ENCODE data around the gene WDR55. TPM values are rescaled to one million over a fixed set of nuclear protein-coding genes. Genes with fewer than 3 reads are reported as not detected.

The WDR55 gene
- total and polyA plus RNA-seq, 8 donors, result 13.8 to 51.0 (median 25.0) TPM

DNA sequence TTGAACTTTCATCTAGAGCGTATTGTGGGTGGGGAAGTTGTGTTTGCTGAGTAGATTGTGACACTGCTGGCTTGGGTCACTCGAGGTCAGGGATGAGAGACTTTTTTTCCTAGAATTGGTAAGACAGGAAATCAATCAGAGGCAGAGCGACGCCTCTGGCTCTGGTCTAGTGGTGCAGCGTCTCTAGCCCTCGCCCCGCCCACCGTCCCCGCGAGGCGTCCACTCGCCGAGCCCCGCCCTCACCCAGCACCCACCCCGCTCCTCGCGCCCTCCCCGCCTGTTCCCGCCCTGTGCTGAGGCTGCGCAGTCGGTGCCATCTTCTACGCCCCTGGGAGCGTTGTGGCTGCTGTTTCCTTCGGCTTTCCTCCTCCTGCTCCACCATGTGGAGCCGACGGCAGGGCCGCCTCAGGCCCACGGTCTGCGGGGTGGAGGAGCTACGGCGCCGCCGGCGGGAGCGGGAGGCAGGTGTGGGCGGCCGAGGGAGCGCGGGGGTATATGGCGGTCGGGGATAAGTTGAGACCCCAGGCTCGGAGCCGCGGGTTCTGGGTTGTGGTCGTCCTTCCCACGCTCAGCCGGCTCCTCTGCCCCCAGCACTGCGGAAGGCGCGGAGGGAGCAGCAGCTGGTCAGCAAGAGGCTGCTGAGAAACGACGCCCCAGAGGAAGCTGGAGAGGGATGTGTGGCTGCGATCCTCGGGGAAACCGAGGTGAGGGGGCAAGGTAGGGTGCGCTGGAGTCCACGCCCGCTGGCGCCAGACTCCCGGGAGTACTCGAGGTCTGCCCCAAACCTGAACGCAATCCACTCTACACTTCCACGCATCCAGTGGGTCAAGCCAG lies 25.3 kb upstream of the WDR55 start, which contains the start of gene TMCO6:
TMCO6 (plus strand) TSS at position 304 of the 834 bp plus-strand sequence; CDS start at position 381, 77 bp downstream.
- Histone ChIP-seq H3K27me3 (no peaks in the 10 kb centered on the region), H3K36me3 (peaks cover 12 to 30% (median 30%) of the 10 kb centered on the region in 4 donors), H3K9me3 (no peaks in the 10 kb centered on the region), H3K4me3 (peak within 1 kb of the TSS; percentile 73 to 91 (median 80)), H3K4me1 (peaks cover 10 to 54% (median 36%) of the 10 kb centered on the region in 4 donors), H3K27ac (peak within 1 kb of the TSS; percentile 86 to 94 (median 93))
- intact Hi-C loops (cut with DNase I; ENCODE audit: low total_unique reads), result no loop called here
- no peak for TF ChIP-seq POLR2A (IDR thresholded peaks at IDR 0.05)
- peak; percentile 57 to 86 (median 72) for TF ChIP-seq POLR2AphosphoS5 (IDR thresholded peaks at IDR 0.05)
- no peak for TF ChIP-seq EP300 (IDR thresholded peaks at IDR 0.05)
- TF ChIP-seq, protein P1, sequence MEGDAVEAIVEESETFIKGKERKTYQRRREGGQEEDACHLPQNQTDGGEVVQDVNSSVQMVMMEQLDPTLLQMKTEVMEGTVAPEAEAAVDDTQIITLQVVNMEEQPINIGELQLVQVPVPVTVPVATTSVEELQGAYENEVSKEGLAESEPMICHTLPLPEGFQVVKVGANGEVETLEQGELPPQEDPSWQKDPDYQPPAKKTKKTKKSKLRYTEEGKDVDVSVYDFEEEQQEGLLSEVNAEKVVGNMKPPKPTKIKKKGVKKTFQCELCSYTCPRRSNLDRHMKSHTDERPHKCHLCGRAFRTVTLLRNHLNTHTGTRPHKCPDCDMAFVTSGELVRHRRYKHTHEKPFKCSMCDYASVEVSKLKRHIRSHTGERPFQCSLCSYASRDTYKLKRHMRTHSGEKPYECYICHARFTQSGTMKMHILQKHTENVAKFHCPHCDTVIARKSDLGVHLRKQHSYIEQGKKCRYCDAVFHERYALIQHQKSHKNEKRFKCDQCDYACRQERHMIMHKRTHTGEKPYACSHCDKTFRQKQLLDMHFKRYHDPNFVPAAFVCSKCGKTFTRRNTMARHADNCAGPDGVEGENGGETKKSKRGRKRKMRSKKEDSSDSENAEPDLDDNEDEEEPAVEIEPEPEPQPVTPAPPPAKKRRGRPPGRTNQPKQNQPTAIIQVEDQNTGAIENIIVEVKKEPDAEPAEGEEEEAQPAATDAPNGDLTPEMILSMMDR (IDR thresholded peaks at IDR 0.05), result peak in 5 of 7 experiments; percentile 45 to 79 (median 65)
- WGBS, 5 donors, result 0% methylated on average over 22 to 63 of the region's 63 CpGs
- peak; percentile 98 to 99 for DNase-seq

DNA sequence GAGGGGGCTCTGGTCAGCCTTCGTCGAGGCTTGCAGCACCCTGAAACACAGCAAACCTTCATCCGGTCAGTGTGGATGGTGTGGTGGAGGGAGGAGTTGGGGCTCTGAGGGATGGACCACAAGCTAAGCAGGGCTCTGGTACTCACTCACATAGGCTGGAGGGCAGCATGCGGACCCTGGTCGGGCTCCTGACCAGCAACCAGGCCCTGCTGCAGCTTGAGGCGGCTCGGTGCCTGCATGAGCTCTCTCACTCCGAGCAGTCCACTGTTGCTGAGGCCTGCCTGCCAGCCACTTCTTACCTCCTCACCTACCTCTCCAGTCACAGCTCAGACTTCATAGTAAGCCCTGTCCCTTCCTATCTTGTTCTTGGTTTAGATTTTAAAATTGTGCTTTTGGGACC lies 23.0 kb upstream of the WDR55 start:
- H3K9me3 ChIP-seq, result no peaks in the 10 kb centered on the region
- TF ChIP-seq, protein P1 (IDR thresholded peaks at IDR 0.05), result no peak
- TF ChIP-seq EP300 (IDR thresholded peaks at IDR 0.05) (no peak), POLR2AphosphoS5 (IDR thresholded peaks at IDR 0.05) (no peak), POLR2A (IDR thresholded peaks at IDR 0.05) (no peak)
- peak overlapping the region in 1 of 5 donors; percentile 36 for H3K27ac ChIP-seq
- no peaks in the 10 kb centered on the region for H3K27me3 ChIP-seq
- H3K4me1 ChIP-seq, result peaks cover 18 to 71% (median 50%) of the 10 kb centered on the region in 4 donors
- 81 to 95% (median 91%) methylated on average over 8 of the region's 8 CpGs for WGBS, 5 donors
- intact Hi-C loops (cut with DNase I; ENCODE audit: low total_unique reads), result no loop called here
- no peak for DNase-seq
- H3K4me3 ChIP-seq, result no peak overlapping the region
- H3K36me3 ChIP-seq, result peaks cover 20 to 47% (median 43%) of the 10 kb centered on the region in 4 donors

DNA sequence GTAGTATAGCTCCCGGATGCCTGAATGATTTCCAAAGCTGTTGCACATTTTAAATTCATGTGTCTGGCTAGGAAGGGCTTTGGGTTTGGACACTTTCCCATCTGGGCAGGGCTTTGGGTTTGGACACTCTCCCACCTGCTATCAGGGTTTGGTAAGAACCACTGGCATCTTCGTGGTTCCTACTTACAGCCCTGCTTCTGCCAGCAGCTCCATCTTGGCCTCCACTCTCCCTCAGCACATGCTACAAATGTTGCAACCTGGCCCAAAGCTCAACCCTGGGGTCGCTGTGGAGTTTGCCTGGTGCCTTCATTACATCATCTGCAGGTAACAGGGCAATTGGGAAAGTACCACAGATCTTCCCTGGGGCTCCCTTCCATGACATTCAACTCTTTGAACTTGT lies 22.0 kb upstream of the WDR55 start:
- Histone ChIP-seq H3K36me3 (peaks cover 20 to 47% (median 43%) of the 10 kb centered on the region in 4 donors), H3K9me3 (no peaks in the 10 kb centered on the region)

DNA sequence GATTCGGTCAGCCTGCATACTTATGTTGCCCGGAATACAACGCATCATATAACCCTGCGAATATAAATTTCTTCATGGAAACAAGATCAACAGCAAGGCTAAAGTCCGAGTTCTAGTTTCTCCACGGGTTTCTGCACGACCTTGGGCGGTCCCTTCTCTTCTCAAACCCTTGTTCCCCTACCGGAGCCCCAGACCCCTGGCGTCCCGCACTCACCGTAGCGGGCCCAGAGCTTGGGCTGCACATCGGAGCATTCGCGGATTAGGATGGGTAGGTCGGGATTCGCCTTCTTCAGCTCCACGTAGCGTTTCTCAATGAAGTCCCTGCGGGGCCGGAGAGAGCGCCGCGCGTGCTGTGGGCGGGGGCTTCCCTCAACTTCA lies 17.7 kb upstream of the WDR55 start:
- DNase-seq, result no peak
- 0 to 2% (median 1%) methylated on average over 16 to 27 of the region's 27 CpGs for WGBS, 5 donors
- Histone ChIP-seq H3K4me3 (peak overlapping the region; percentile 75 to 99 (median 91)), H3K9me3 (no peaks in the 10 kb centered on the region), H3K27ac (peak overlapping the region; percentile 77 to 88 (median 88)), H3K36me3 (peaks cover 33 to 75% (median 70%) of the 10 kb centered on the region in 4 donors), H3K27me3 (no peaks in the 10 kb centered on the region), H3K4me1 (peaks cover 20 to 61% (median 44%) of the 10 kb centered on the region in 4 donors)
- TF ChIP-seq, protein P1 (IDR thresholded peaks at IDR 0.05), result no peak
- TF ChIP-seq EP300 (IDR thresholded peaks at IDR 0.05) (no peak), POLR2A (IDR thresholded peaks at IDR 0.05) (no peak), POLR2AphosphoS5 (IDR thresholded peaks at IDR 0.05) (no peak)
- intact Hi-C loops (cut with DNase I; ENCODE audit: low total_unique reads), result no loop called here

More for the DNA sequence above, 22.0 kb upstream of the WDR55 start:
- H3K27me3 ChIP-seq, result no peaks in the 10 kb centered on the region
- no peak overlapping the region for H3K27ac ChIP-seq
- DNase-seq, result no peak
- no peak overlapping the region for H3K4me3 ChIP-seq
- intact Hi-C loops (cut with DNase I; ENCODE audit: low total_unique reads), result no loop called here
- WGBS, 5 donors, result 55 to 70% (median 57%) methylated on average over 3 of the region's 3 CpGs
- TF ChIP-seq EP300 (IDR thresholded peaks at IDR 0.05), result no peak
- no peak for TF ChIP-seq POLR2AphosphoS5 (IDR thresholded peaks at IDR 0.05)
- no peak for TF ChIP-seq POLR2A (IDR thresholded peaks at IDR 0.05)
- TF ChIP-seq, protein P1 (IDR thresholded peaks at IDR 0.05), result no peak
- peaks cover 21 to 73% (median 54%) of the 10 kb centered on the region in 4 donors for H3K4me1 ChIP-seq

Data from stomach (tissue), 9 donors.